K562 (cell line): ENCODE results near the gene CALML3. TPM values are rescaled to one million over a fixed set of nuclear protein-coding genes. Genes with fewer than 3 reads are reported as not detected.

Experiments
- AFF1 ChIP-seq, 2 experiments: fragments of 450-650 bp; IDR thresholded peaks; 2 replicates each; pipeline ENCODE4 v1.6.1; 2018; ENCODE audit warnings: mild to moderate bottlenecking in 2 of 2, low read depth in 1 of 2; ENCODE audit not compliant: partially characterized antibody in 2 of 2
- CBFA2T3 ChIP-seq: fragments of 450-650 bp; IDR thresholded peaks from 2 replicates; pipeline ENCODE4 v1.6.1; 2017
- CBFB ChIP-seq: sonication (generic); formaldehyde crosslinking; IDR thresholded peaks from 2 replicates; pipeline ENCODE4 v1.4.0; 2020; ENCODE audit warnings: mild to moderate bottlenecking, missing genetic modification reagents
- CEBPB ChIP-seq: fragments of 450-650 bp; IDR thresholded peaks from 2 replicates; pipeline ENCODE4 v1.6.1; 2016; ENCODE audit warnings: missing genetic modification characterization, missing compliant biosample characterization
- DEAF1 ChIP-seq: fragments of 450-650 bp; formaldehyde crosslinking; IDR thresholded peaks from 2 replicates; pipeline ENCODE4 v1.4.0; 2020; ENCODE audit warnings: mild to moderate bottlenecking, moderate library complexity
- E2F6 ChIP-seq, 2 experiments: IDR thresholded peaks; 2 replicates each; pipeline ENCODE4 v1.6.1; 2011; ENCODE audit warnings: borderline replicate concordance in 1 of 2, control low read depth in 1 of 2, low read depth in 1 of 2, low read length in 1 of 2, mild to moderate bottlenecking in 1 of 2, mixed read lengths in 1 of 2, moderate library complexity in 1 of 2; ENCODE audit not compliant: insufficient read depth in 1 of 2, insufficient read length in 1 of 2, poor library complexity in 1 of 2, severe bottlenecking in 1 of 2; ENCODE audit errors: extremely low read depth in 1 of 2
- ELF2 ChIP-seq: fragments of 250-450 bp; sonication (Bioruptor Pico); IDR thresholded peaks from 2 replicates; pipeline ENCODE4 v1.5.0; 2021; ENCODE audit warnings: mild to moderate bottlenecking
- ETS1 ChIP-seq: conservative IDR thresholded peaks from 2 replicates; pipeline ENCODE4 v1.6.1; 2011; ENCODE audit warnings: low read depth, mild to moderate bottlenecking, low read length; ENCODE audit not compliant: control insufficient read depth
- HDAC3 ChIP-seq: fragments of 450-650 bp; IDR thresholded peaks from 2 replicates; pipeline ENCODE4 v1.6.1; 2018; ENCODE audit warnings: borderline replicate concordance, mild to moderate bottlenecking, moderate library complexity; ENCODE audit not compliant: partially characterized antibody
- MTA3 ChIP-seq: fragments of 450-650 bp; formaldehyde crosslinking; IDR thresholded peaks from 2 replicates; pipeline ENCODE4 v1.6.1; 2017; ENCODE audit warnings: mild to moderate bottlenecking, borderline replicate concordance
- MTF1 ChIP-seq: fragments of 250-450 bp; sonication (Bioruptor Pico); IDR thresholded peaks from 2 replicates; pipeline ENCODE4 v1.9.0; 2021; ENCODE audit warnings: moderate library complexity, mild to moderate bottlenecking, inconsistent platforms, borderline replicate concordance
- POLR2H ChIP-seq: IDR thresholded peaks from 2 replicates; pipeline ENCODE4 v1.6.1; 2016; ENCODE audit warnings: missing genetic modification characterization, low read depth, mild to moderate bottlenecking, control low read depth, missing compliant biosample characterization, moderate library complexity
- RBBP5 ChIP-seq: fragments of 200-600 bp; sonication (generic); IDR thresholded peaks from 2 replicates; pipeline ENCODE4 v1.6.1; 2012; ENCODE audit warnings: borderline replicate concordance, mild to moderate bottlenecking, low read length, control low read depth, inconsistent platforms; ENCODE audit not compliant: insufficient read depth, poor library complexity, severe bottlenecking
- SMARCA4 ChIP-seq: fragments of 450-650 bp; IDR thresholded peaks from 2 replicates; pipeline ENCODE4 v1.6.1; 2016
- TAF1 ChIP-seq: IDR thresholded peaks from 2 replicates; pipeline ENCODE4 v1.6.1; 2011; ENCODE audit warnings: mild to moderate bottlenecking, low read length, moderate library complexity; ENCODE audit not compliant: insufficient read depth, control insufficient read depth, severe bottlenecking; ENCODE audit errors: extremely low read depth
- ZBTB8A ChIP-seq: fragments of 450-650 bp; IDR thresholded peaks from 2 replicates; pipeline ENCODE4 v1.6.1; 2018; ENCODE audit warnings: mild to moderate bottlenecking, moderate library complexity; ENCODE audit not compliant: partially characterized antibody
- ZNF76 ChIP-seq: fragments of 250-450 bp; sonication (Bioruptor Pico); IDR thresholded peaks from 2 replicates; pipeline ENCODE4 v1.4.0; 2020; ENCODE audit warnings: mild to moderate bottlenecking, moderate library complexity, borderline replicate concordance
- polyA plus RNA-seq, 8 experiments: library from polyadenylated mRNA; depleted of rRNA in 4 of 8; stranded (reverse) in 5 of 8; unstranded in 3 of 8; fragments of >200 nt; fragmentation: Nextera tagmentation in 2 of 8; fragmentation: Illumina TruSeq in 1 of 8; extraction: Ambion mirVana in 2 of 8; extraction: Trizol in 1 of 8; gene quantifications; 2 replicates each; pipeline versions ENCODE4 v1.2.1 to v1.2.3, GENCODE V29; 2011 to 2014; ENCODE audit warnings: inconsistent platforms in 1 of 8, missing spikeins in 1 of 8
- total RNA-seq, 7 experiments: library from RNA; depleted of rRNA in 6 of 7; stranded (reverse); fragments of >200 nt in 6 of 7; fragmentation: Illumina TruSeq in 2 of 7; extraction: Trizol in 2 of 7; gene quantifications; 2 replicates each; pipeline versions ENCODE4 v1.2.1 to v1.2.3, GENCODE V29; 2011 to 2021; ENCODE audit warnings: low replicate concordance in 1 of 7

CALML3 gene
- total and polyA plus RNA-seq, 9 of the 15 experiments (the other 6 are each of a cell fraction or from before 2014, with no cell fraction given) = not detected

GRCh38 chr10:5479481-5480161 lies 45.1 kb upstream of the CALML3 start (continued):
- TF ChIP-seq HDAC3 (peak; percentile 57), ELF2 (CRISPR knock-in tag) (0 out of 2 replicates have a peak, but pooled peaks have one; percentile 64), DEAF1 (CRISPR knock-in tag) (peak; percentile 17; the same call in 1 of the 2 replicates), MTA3 (peak; percentile 31; the same call in 1 of the 2 replicates), SMARCA4 (peak; percentile 88; the same call in 1 of the 2 replicates), RBBP5 (peak; percentile 38), MTF1 (CRISPR knock-in tag) (0 out of 2 replicates have a peak, but pooled peaks have one; percentile 12), ZBTB8A (no peak), AFF1 (IDR thresholded peaks at IDR 0.05; ENCODE audit: low read depth in 1 of 2, partially characterized antibody in 2 of 2) (peak; percentile 76 to 79), ETS1 (no peak), POLR2H (tag) (peak; percentile 54), CBFB (CRISPR knock-in tag) (peak; percentile 69; the same call in 1 of the 2 replicates), TAF1 (peak; percentile 39), E2F6 (IDR thresholded peaks at IDR 0.05; ENCODE audit: borderline replicate concordance in 1 of 2, extremely low read depth in 1 of 2, insufficient read depth in 1 of 2, insufficient read length in 1 of 2, low read depth in 1 of 2, low read length in 1 of 2, poor library complexity in 1 of 2, severe bottlenecking in 1 of 2) (peak; percentile 61 to 64), CBFA2T3 (peak; percentile 95), CEBPB (peak; percentile 57; the same call in 1 of the 2 replicates), ZNF76 (CRISPR knock-in tag) (no peak)
